ENCODE measurements around the gene ANAPC13.

- no peak for TF ChIP-seq MXI1 (IDR thresholded peaks at IDR 0.05; ENCODE audit: low read depth, low read length)
- TF ChIP-seq POLR2A (IDR thresholded peaks at IDR 0.05; ENCODE audit: low read depth, low read length) = no peak
Measured at GRCh38 chr3:134511500-134511899, 25.7 kb upstream of the ANAPC13 start.
